ENCODE results near the gene GCSH.

- TF ChIP-seq CTCF (IDR thresholded peaks at IDR 0.05; ENCODE audit: low read length) (no peak), EZH2 (optimal IDR thresholded peaks at IDR 0.05; ENCODE audit: low read depth, low read length) (no peak), EZH2phosphoT487 (IDR thresholded peaks at IDR 0.05; ENCODE audit: low read length) (no peak)
Measured at GRCh38 chr16:81073560-81074330, 22.4 kb downstream of the GCSH start.
